Parathyroid adenoma (tissue), 2 donors: ENCODE measurements around the gene RMI1.

Experiments
- H2AFZ ChIP-seq: fragments of 300-600 bp; sonication (generic); one replicate; pipeline ENCODE4 v1.7.0; 2017; ENCODE audit warnings: antibody characterized with exemption, mild to moderate bottlenecking
- H3K27ac ChIP-seq: fragments of 300-600 bp; sonication (generic); one replicate; pipeline ENCODE4 v1.7.0; 2017
- H3K27me3 ChIP-seq: fragments of 300-600 bp; sonication (generic); one replicate; pipeline ENCODE4 v1.7.0; 2017; ENCODE audit warnings: low read length; ENCODE audit not compliant: control insufficient read depth, insufficient read depth
- H3K36me3 ChIP-seq: fragments of 300-600 bp; sonication (generic); one replicate; pipeline ENCODE4 v1.7.0; 2017; ENCODE audit warnings: low read length; ENCODE audit not compliant: control insufficient read depth, insufficient read depth
- H3K4me1 ChIP-seq: fragments of 300-600 bp; sonication (generic); one replicate; pipeline ENCODE4 v1.7.0; 2017; ENCODE audit warnings: control low read depth
- H3K4me2 ChIP-seq: fragments of 300-600 bp; sonication (generic); one replicate; pipeline ENCODE4 v1.7.0; 2017; ENCODE audit warnings: low read length
- H3K4me3 ChIP-seq: fragments of 300-600 bp; sonication (generic); one replicate; pipeline ENCODE4 v1.7.0; 2017; ENCODE audit warnings: low read depth, low read length
- H3K79me2 ChIP-seq: fragments of 300-600 bp; sonication (generic); one replicate; pipeline ENCODE4 v1.7.0; 2017; ENCODE audit warnings: control low read depth
- H3K9ac ChIP-seq: fragments of 300-600 bp; sonication (generic); one replicate; pipeline ENCODE4 v1.7.0; 2017; ENCODE audit warnings: mild to moderate bottlenecking
- H3K9me3 ChIP-seq: fragments of 300-600 bp; sonication (generic); one replicate; pipeline ENCODE4 v1.7.0; 2017; ENCODE audit warnings: low read length; ENCODE audit not compliant: control insufficient read depth
- TF ChIP-seq, protein P1 (sequence below): fragments of 300-600 bp; sonication (generic); IDR thresholded peaks from one replicate; pipeline ENCODE4 v1.7.0; 2017; ENCODE audit warnings: antibody characterized with exemption, mild to moderate bottlenecking
- donor health status: primary hyperparathyroidism.

The RMI1 gene

DNA sequence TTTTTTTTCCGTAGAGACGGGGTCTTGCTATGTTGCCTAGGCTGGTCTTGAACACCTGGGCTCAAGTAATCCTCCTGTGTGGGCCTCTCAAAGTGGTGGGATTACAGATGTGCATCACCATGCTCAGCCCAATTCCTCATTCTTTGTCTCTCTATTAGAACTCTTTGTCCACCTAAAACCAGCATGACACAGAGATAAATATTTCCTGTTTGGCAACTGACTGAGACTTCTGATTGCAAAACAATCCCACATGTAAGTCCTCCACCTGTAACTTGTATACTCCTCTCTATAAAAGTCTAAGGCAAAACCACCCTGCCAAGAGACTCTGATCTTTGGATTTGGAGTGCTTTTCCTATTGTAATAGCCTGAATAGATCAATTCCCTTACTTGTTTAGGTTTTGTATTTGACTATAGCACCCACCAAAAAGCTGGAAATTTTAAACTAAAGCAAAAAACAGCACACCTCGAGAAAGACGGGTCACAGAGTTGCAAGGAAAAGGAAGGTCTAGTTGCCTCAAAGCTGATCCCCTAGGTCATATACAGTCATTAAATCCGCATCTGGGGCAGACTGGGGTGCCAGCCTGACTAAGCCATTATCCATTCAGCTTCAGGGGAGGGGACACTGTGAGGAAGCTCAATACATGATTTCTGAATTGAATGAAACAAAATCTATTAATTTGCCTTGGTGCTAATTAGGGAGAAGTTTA, 45.9 kb upstream of the RMI1 start:
- TF ChIP-seq, protein P1, sequence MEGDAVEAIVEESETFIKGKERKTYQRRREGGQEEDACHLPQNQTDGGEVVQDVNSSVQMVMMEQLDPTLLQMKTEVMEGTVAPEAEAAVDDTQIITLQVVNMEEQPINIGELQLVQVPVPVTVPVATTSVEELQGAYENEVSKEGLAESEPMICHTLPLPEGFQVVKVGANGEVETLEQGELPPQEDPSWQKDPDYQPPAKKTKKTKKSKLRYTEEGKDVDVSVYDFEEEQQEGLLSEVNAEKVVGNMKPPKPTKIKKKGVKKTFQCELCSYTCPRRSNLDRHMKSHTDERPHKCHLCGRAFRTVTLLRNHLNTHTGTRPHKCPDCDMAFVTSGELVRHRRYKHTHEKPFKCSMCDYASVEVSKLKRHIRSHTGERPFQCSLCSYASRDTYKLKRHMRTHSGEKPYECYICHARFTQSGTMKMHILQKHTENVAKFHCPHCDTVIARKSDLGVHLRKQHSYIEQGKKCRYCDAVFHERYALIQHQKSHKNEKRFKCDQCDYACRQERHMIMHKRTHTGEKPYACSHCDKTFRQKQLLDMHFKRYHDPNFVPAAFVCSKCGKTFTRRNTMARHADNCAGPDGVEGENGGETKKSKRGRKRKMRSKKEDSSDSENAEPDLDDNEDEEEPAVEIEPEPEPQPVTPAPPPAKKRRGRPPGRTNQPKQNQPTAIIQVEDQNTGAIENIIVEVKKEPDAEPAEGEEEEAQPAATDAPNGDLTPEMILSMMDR: no peak
- Histone ChIP-seq H3K36me3 (no peaks in the 10 kb centered on the region), H3K79me2 (no peaks in the 10 kb centered on the region), H3K4me2 (peak overlapping the region; percentile 60), H3K4me1 (peaks cover 16% of the 10 kb centered on the region), H3K4me3 (peak overlapping the region; percentile 49), H2AFZ (peak overlapping the region; percentile 33), H3K27me3 (no peaks in the 10 kb centered on the region), H3K9ac (no peak overlapping the region), H3K27ac (peak overlapping the region; percentile 89), H3K9me3 (no peaks in the 10 kb centered on the region)

DNA sequence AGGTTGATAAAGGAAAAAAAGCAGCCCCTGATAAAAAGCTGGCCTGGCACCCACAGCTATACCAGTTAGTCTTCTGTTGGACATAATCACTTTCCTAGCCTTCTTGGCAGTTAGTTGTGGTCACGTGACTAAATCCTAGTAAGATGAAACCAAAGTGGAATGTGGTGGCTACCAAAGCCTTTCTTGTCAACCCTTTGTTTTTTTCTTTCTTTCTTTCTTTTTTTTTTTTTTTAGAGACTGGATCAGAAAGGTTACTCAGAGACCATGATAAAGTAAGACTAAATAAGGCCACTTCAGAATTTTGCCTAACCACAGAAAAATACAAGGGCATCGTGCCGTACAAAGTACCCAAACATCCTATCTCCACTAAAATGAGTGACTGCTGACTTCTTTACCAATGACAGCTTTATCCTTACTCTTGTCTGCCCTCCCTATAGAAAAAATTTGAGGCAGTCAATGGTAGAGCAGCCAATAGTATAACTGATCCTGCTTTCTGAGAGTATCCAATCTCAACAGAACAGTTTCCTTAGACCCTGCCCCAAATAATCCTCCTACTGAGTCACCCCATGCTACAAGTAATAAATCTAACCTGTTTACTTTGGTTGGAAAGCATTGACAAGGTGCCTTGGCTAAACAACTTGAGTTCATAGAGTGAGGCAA, 45.2 kb upstream of the RMI1 start:
- H3K9me3 ChIP-seq: no peaks in the 10 kb centered on the region
- H3K36me3 ChIP-seq: no peaks in the 10 kb centered on the region
- peak overlapping the region; percentile 49 for H3K4me3 ChIP-seq
- peaks cover 16% of the 10 kb centered on the region for H3K4me1 ChIP-seq
- H2AFZ ChIP-seq: no peak overlapping the region
- TF ChIP-seq, protein P1: no peak
- no peaks in the 10 kb centered on the region for H3K79me2 ChIP-seq
- H3K4me2 ChIP-seq: peak overlapping the region; percentile 60
- H3K9ac ChIP-seq: no peak overlapping the region
- H3K27ac ChIP-seq: peak overlapping the region; percentile 89
- no peaks in the 10 kb centered on the region for H3K27me3 ChIP-seq

DNA sequence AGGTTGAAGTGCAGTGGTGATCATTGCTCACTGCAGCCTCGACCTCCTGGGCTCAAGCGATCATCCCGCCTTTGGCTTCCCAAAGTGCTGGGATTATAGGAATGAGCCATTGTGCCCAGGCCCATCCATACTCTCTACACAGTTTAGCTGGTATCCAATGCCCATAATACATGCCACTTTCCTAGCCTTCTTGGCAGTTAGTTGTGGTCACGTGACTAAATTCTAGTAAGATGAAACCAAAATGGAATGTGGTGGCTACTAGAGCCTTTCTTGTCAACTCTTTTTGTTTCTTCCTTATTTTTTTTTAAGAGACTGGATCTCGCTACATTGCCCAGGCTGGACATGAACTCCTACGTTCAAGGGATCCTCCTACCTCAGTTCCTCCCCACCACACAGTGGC, 44.1 kb upstream of the RMI1 start:
- Histone ChIP-seq H3K4me1 (peaks cover 16% of the 10 kb centered on the region), H3K79me2 (no peaks in the 10 kb centered on the region), H3K27ac (no peak overlapping the region), H3K9ac (no peak overlapping the region), H3K4me3 (no peak overlapping the region), H3K27me3 (no peaks in the 10 kb centered on the region), H2AFZ (no peak overlapping the region), H3K4me2 (no peak overlapping the region), H3K36me3 (no peaks in the 10 kb centered on the region), H3K9me3 (no peaks in the 10 kb centered on the region)
- TF ChIP-seq, protein P1: no peak

DNA sequence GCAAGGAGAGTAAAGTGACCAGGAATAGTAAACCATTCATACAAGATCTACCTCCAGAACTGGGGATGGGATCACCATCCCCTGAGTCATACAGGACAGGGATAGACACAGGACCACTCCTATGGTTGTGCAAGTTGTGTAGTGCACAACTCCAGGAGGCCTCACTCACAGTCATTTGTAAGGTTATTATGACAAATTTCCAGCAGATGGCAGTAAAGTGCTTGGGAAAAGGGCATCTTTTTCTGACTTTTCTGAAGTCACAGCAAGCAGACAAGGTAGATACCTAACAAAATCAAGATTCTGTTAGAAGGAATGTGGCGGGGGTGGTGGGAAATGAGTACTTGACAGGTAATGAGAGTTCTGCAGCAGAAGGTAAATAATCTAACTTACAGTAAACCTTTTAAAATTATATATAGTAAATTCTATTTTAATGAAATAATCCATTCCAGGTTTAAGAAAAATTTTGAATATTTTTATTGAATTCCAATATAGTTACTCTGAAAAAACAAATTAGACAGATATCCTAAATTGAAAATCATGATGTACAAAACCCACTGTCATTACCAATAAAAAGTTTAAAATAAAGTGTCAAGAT, 42.6 kb upstream of the RMI1 start:
- H3K4me3 ChIP-seq: no peak overlapping the region
- no peaks in the 10 kb centered on the region for H3K9me3 ChIP-seq
- H3K4me1 ChIP-seq: peaks cover 16% of the 10 kb centered on the region
- no peaks in the 10 kb centered on the region for H3K36me3 ChIP-seq
- H3K9ac ChIP-seq: no peak overlapping the region
- no peak overlapping the region for H3K27ac ChIP-seq
- peak overlapping the region; percentile 33 for H2AFZ ChIP-seq
- no peaks in the 10 kb centered on the region for H3K79me2 ChIP-seq
- TF ChIP-seq, protein P1: peak; percentile 53
- no peak overlapping the region for H3K4me2 ChIP-seq
- H3K27me3 ChIP-seq: no peaks in the 10 kb centered on the region
